ENCODE results near the gene BPIFB2. TPM values are rescaled to one million over a fixed set of nuclear protein-coding genes. Genes with fewer than 3 reads are reported as not detected.
"Not testable (repeated sequence)": the region's sequence is repeated elsewhere in the genome, so short reads cannot be mapped to it uniquely, and the experiment has no call there.

BPIFB2 gene
- total RNA-seq, 4 donors from 2014 or later, result not detected

- Histone ChIP-seq H3K4me1 (no peaks in the 10 kb centered on the region), H3K36me3 (no peaks in the 10 kb centered on the region), H3K27me3 (no peaks in the 10 kb centered on the region), H3K4me3 (replicated peaks in 1 of 3) (no peak overlapping the region), H3K27ac (no peak overlapping the region), H3K9me3 (no peaks in the 10 kb centered on the region)
- TF ChIP-seq POLR2A (IDR thresholded peaks at IDR 0.05) (no peak), CTCF (IDR thresholded peaks at IDR 0.05) (no peak)
- no peak for DNase-seq
- 89 to 90% methylated on average over 25 to 28 of the region's 28 CpGs for WGBS, 2 donors
- intact Hi-C loops (cut with DNase I), result no loop called here
These were observed 46.4 kb upstream of the BPIFB2 start for GRCh38 chr20:32960849-32961731.

- H3K9me3 ChIP-seq, result no peaks in the 10 kb centered on the region
- TF ChIP-seq POLR2A (IDR thresholded peaks at IDR 0.05) (no peak), CTCF (IDR thresholded peaks at IDR 0.05) (no peak)
- no peaks in the 10 kb centered on the region for H3K36me3 ChIP-seq
- H3K27ac ChIP-seq, result no peak overlapping the region
- H3K27me3 ChIP-seq, result no peaks in the 10 kb centered on the region
- DNase-seq, result no peak
- H3K4me3 ChIP-seq (replicated peaks in 1 of 3), result no peak overlapping the region
- intact Hi-C loops (cut with DNase I), result no loop called here
- no peaks in the 10 kb centered on the region for H3K4me1 ChIP-seq
- 87 to 92% methylated on average over 5 of the region's 5 CpGs for WGBS, 2 donors
These were observed 45.5 kb upstream of the BPIFB2 start for GRCh38 chr20:32962053-32962452.

- H3K4me3 ChIP-seq (replicated peaks in 1 of 3); H3K27ac ChIP-seq; H3K27me3 ChIP-seq; intact Hi-C loops (cut with DNase I); H3K9me3 ChIP-seq; H3K36me3 ChIP-seq; H3K4me1 ChIP-seq; DNase-seq: not testable (repeated sequence)
- 82 to 83% methylated on average over 10 to 11 of the region's 11 CpGs for WGBS, 2 donors
These were observed 44.9 kb upstream of the BPIFB2 start for GRCh38 chr20:32962646-32963045.

- H3K27me3 ChIP-seq, result no peaks in the 10 kb centered on the region
- no peaks in the 10 kb centered on the region for H3K9me3 ChIP-seq
- intact Hi-C loops (cut with DNase I), result no loop called here
- H3K36me3 ChIP-seq, result no peaks in the 10 kb centered on the region
- DNase-seq, result no peak
- H3K4me3 ChIP-seq (replicated peaks in 1 of 3), result no peak overlapping the region
- no peak overlapping the region for H3K27ac ChIP-seq
- 85 to 94% methylated on average over 2 to 5 of the region's 5 CpGs for WGBS, 2 donors
- H3K4me1 ChIP-seq, result no peaks in the 10 kb centered on the region
- no peak for TF ChIP-seq CTCF (IDR thresholded peaks at IDR 0.05)
- no peak for TF ChIP-seq POLR2A (IDR thresholded peaks at IDR 0.05)
These were observed 44.3 kb upstream of the BPIFB2 start for GRCh38 chr20:32963176-32963575.

GRCh38 chr20:32964575-32964974, 42.9 kb upstream of the BPIFB2 start:
- WGBS, 2 donors, result 88 to 95% methylated on average over 6 of the region's 6 CpGs
- no peaks in the 10 kb centered on the region for H3K36me3 ChIP-seq
- TF ChIP-seq CTCF (IDR thresholded peaks at IDR 0.05), result no peak
- H3K27me3 ChIP-seq, result no peaks in the 10 kb centered on the region
- no peaks in the 10 kb centered on the region for H3K4me1 ChIP-seq
- intact Hi-C loops (cut with DNase I), result no loop called here
- no peaks in the 10 kb centered on the region for H3K9me3 ChIP-seq
- H3K4me3 ChIP-seq (replicated peaks in 1 of 3), result no peak overlapping the region
- H3K27ac ChIP-seq, result no peak overlapping the region
- DNase-seq, result no peak

Measured in thyroid gland (tissue), 4 donors.